PFSK-1 (cell line): Measurements from ENCODE around the gene HOXC12.

Source experiments
- FOXP2 ChIP-seq: optimal IDR thresholded peaks from 2 replicates; pipeline ENCODE3; 2011; ENCODE audit warnings: borderline replicate concordance, control low read depth, inconsistent platforms; ENCODE audit not compliant: insufficient read depth; ENCODE audit errors: extremely low read length, extremely low read depth
- POLR2AphosphoS5 ChIP-seq: IDR thresholded peaks from 2 replicates; pipeline ENCODE4 v1.6.1; 2012; ENCODE audit warnings: low read depth, mild to moderate bottlenecking, control low read depth, low read length, moderate library complexity
- REST ChIP-seq, 2 experiments: IDR thresholded peaks; 2 replicates each; pipeline versions ENCODE4 v1.6.1 to v1.8.0; 2011 to 2012; ENCODE audit warnings: low read depth in 2 of 2, low read length in 2 of 2, control low read depth in 1 of 2, inconsistent platforms in 1 of 2, mild to moderate bottlenecking in 1 of 2, moderate library complexity in 1 of 2; ENCODE audit not compliant: insufficient read depth in 1 of 2
- SIN3A ChIP-seq: IDR thresholded peaks from 2 replicates; pipeline ENCODE4 v1.6.1; 2012; ENCODE audit warnings: mild to moderate bottlenecking, low read length, moderate library complexity, borderline replicate concordance; ENCODE audit not compliant: insufficient read depth
- TAF1 ChIP-seq: IDR thresholded peaks from 2 replicates; pipeline ENCODE4 v1.6.1; 2012; ENCODE audit warnings: low read length, control low read depth, borderline replicate concordance; ENCODE audit not compliant: insufficient read depth

The HOXC12 gene

GRCh38 chr12:53928054-53928835 lies 26.5 kb upstream of the HOXC12 start:
- TF ChIP-seq POLR2AphosphoS5, result no peak
- no peak for TF ChIP-seq REST (IDR thresholded peaks at IDR 0.05; ENCODE audit: insufficient read depth in 1 of 2, low read depth in 2 of 2, low read length in 2 of 2)
- no peak for TF ChIP-seq FOXP2
- TF ChIP-seq SIN3A, result no peak
- TF ChIP-seq TAF1, result no peak

GRCh38 chr12:53929527-53929926 lies 25.2 kb upstream of the HOXC12 start:
- no peak for TF ChIP-seq SIN3A
- TF ChIP-seq REST (IDR thresholded peaks at IDR 0.05; ENCODE audit: insufficient read depth in 1 of 2, low read depth in 2 of 2, low read length in 2 of 2), result no peak
- no peak for TF ChIP-seq TAF1
- TF ChIP-seq FOXP2, result no peak
- no peak for TF ChIP-seq POLR2AphosphoS5

- TF ChIP-seq POLR2AphosphoS5 (no peak), TAF1 (no peak)
Measured at GRCh38 chr12:53930591-53931255, 24.0 kb upstream of the HOXC12 start.

GRCh38 chr12:53931844-53932581 lies 22.7 kb upstream of the HOXC12 start:
- TF ChIP-seq TAF1 (no peak), POLR2AphosphoS5 (no peak), SIN3A (no peak), REST (IDR thresholded peaks at IDR 0.05; ENCODE audit: insufficient read depth in 1 of 2, low read depth in 2 of 2, low read length in 2 of 2) (no peak), FOXP2 (no peak)

GRCh38 chr12:53932915-53933314 lies 21.8 kb upstream of the HOXC12 start:
- TF ChIP-seq TAF1 (no peak), REST (IDR thresholded peaks at IDR 0.05; ENCODE audit: insufficient read depth in 1 of 2, low read depth in 2 of 2, low read length in 2 of 2) (no peak), POLR2AphosphoS5 (no peak), FOXP2 (no peak), SIN3A (no peak)
